Central memory CD4-positive, alpha-beta T cell (primary cell): Measurements from ENCODE around the gene CECR2.
"Not testable (repeated sequence)": the region's sequence is repeated elsewhere in the genome, so short reads cannot be mapped to it uniquely, and the experiment has no call there.

ENCODE experiments used
- DNase-seq: peaks from one replicate; pipeline ENCODE4 v3.0.0; 2022

The CECR2 gene

GRCh38 chr22:17471886-17472535 is 102.8 kb downstream of the CECR2 start:
- no peak for DNase-seq

DNA sequence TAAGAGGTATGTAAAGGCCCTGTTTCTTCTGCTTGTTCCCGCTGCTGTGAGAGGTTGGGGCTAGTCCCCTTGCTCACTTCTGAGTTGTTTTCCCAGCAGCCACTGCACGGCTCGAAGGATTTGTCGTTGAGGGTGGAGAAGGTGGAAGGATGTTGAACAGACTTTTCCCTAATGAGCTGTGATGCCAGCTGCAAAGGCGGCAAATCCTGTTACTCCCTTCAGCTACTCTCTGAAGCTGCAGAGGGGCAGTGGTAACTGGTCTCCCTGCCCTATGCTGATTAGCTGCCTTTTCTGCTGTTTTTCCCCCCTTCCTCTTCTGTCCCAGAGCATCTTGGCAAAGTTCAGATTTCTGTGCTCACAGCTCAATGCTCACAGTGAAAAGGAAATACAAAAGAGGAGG is 103.7 kb downstream of the CECR2 start:
- DNase-seq, result no peak

- DNase-seq, result no peak
Observed at GRCh38 chr22:17475318-17476230, 106.3 kb downstream of the CECR2 start.

DNA sequence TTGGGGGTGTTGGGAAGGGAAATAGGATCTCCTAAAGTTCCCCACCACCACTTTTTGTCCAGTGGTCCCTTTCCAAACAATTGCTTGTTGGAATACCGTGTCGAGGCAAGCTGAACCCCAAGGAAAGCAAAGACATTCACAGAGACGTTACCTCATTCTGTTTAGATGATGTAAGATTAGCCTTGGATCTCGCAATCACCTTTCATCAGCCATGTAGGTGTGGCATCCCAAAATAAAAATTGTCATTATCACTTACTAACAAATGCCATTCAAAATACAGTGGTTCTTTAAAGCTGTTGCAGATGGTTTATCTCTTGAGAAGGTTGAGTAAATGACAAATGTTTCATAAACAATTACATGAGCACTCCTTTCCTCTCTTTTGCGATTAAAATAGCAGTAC is 107.6 kb downstream of the CECR2 start:
- DNase-seq, result no peak

- DNase-seq, result no peak
Observed at GRCh38 chr22:17477391-17477833, 108.2 kb downstream of the CECR2 start.

GRCh38 chr22:17479135-17479534 is 109.9 kb downstream of the CECR2 start:
- no peak for DNase-seq

DNA sequence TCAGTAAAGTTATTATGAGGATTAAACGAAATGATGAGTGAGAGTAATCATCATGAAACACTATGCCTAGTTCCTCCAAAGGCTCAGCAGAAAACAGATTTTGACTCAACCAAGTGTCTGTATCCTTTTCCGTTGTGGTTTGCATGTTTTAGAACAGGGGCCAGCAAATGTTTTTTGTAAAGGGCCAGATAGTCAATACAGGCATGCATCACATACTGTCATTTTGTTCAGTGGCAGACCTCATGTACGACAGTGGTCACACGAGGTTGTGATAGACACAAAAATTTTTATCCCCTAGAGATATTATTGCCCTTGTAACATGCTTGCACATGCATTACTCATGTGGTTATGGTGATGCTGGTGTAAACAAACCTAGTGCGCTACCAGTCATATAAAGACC is 112.2 kb downstream of the CECR2 start:
- no peak for DNase-seq

DNA sequence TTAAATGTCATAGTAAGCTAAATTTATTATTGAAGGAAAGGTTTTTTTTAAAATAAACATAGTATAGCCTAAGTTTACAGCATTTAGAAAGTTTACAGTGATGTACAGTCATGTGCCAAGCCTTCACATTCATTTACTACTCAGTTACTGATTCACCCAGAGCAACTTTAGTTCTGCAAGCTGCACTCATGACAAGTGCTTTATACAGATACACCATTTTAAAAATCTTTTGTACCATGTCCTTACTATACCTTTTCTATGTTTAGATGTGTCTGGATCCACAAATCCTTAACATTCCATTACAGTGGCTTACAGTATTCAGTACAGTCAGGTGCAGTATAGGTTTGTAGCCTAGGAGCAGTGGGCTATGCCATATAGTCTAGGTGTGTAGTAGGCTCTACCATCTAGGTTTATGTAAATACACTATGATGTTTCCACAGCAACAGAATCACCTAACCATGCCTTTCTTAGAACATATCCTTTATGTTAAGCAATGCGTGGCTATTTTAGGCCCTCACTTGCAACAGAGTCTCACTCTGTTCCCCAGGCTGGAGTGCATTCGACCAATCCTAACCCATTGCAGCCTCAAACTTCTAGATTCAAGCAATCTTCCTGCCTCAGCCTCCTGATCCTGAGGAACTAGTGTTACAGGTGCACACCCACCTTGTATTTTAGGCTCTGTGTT is 114.6 kb downstream of the CECR2 start:
- DNase-seq, result no peak

GRCh38 chr22:17484608-17485007 is 115.3 kb downstream of the CECR2 start:
- no peak for DNase-seq

GRCh38 chr22:17486313-17486712 is 117.1 kb downstream of the CECR2 start:
- DNase-seq, result no peak

DNA sequence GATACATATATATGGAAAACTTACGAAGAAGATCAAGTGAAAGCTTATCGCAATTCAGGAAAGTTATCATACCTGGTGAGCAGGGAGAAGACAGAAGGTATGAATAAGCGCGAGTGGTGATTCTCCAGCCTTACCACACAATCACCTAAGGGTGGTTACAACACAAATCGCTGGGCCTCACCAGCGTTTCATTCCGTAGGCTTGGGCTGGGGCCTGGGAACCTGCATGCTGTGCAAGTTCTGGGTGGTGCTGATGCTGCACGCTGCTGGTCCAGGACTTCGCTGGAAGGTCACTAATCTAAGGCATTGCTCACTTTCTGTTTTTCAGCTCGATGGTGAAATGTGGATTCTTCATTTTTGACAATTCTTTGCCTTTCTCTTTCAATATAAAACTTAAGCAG is 117.5 kb downstream of the CECR2 start:
- no peak for DNase-seq

DNA sequence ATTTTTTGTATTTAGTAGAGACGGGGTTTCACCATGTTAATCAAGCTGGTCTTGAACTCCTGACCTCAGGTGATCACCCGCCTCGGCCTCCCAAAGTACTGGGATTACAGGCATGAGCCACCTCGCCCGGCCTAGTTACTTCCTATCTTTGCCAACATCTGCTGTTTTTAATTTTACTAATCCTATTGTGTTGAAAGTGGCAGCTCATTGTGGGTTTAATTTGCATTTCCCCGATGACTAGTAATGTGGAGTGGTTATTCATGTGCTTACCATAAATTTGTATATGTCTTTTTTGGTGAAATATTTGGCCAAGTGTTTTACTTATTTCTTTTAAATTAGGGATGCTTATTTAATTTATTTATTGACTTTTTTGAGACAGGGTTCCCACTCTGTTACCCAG is 119.8 kb downstream of the CECR2 start:
- DNase-seq, result no peak

DNA sequence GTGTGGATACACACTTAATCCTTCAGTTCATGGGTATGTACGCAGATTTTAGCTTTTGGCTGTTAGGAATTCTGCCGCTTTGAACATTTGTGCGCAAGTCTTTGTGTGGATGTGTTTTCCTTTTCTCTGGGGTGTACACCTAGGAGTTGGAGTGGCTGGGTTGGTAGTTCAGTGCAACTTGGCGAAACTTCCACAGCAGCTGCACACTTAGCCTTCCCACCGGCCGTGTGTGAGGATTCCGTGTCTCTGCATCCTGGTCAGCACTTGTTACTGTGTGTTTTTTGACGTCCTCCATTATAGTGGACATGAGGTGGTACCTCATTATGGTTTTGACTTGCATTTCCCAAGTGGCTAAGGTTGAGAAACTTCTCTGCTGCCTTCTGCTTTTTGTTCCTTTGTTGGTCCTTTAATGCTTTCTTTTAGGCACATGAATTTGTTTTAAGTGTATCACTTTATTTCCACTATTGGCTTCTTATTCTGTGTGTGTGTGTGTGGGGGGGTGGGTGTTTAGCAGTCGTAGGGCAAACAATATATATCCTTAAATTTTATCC is 121.9 kb downstream of the CECR2 start:
- DNase-seq, result no peak

DNA sequence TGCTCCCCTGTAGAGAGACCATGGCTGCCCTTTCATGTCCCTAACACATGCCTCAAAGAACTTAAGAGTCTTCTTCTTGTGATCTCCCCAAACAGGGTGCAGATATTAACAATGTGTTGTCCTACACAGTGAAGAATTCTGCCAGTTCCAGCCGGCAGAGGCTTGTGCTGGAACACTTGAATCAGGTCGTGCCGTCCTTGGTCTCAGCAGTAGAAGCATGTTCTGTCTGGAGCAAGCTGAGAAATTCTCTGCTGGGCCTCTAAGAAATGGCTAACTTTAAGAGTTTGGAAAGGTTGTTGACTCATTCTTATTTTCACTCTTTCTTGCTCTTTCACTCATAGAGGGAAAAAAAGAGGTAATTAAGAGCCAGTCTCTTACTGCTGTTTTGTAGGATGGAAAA is 123.0 kb downstream of the CECR2 start:
- no peak for DNase-seq

DNA sequence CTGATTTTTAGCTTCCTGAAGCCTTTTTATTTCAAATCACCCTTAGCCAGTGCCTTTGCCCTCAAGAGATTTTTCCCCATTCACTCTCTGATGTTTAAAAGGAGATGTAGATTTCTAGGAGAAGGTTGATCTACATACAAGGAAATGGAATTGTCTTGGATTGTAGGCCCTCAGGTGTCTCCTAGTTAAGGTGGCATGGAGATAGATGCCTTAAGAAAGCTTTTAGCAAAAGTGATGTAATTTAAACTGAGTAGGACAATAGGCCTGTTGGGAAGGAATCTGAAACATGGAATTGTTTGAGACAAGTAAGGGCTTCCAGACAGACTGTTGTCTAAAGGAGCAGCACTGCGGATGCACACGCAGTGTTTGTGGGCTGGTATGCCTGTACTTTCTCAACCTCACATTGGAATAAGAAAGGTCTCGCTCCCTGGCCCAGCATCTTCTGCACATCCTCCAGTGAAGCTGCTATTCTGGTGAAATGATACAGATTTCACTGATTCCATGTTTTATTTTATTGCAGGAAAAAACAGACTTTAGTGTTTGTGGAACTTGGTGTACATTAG is 124.2 kb downstream of the CECR2 start:
- no peak for DNase-seq

DNA sequence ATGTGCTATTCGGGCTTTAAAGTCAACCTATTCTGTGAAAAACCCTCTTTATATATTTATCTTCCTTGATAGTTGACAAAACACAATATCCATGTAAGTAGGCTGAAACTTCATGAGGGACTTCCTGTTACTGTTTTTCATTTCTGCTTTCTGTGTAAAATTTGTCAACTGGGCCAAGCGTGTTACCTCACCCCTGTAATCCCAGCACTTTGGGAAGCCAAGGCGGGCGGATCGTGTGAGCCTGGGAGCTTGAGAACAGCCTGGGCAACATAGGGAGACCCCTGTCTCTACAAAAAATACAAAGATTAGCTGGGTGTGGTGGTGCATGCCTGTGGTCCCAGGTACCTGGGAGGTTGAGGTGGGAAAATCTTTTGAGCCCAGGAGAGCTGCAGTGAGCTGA is 127.6 kb downstream of the CECR2 start:
- no peak for DNase-seq

GRCh38 chr22:17501679-17502285 is 132.5 kb downstream of the CECR2 start:
- DNase-seq, result peak; percentile 56

GRCh38 chr22:17508110-17508509 is 138.8 kb downstream of the CECR2 start:
- DNase-seq, result no peak

DNA sequence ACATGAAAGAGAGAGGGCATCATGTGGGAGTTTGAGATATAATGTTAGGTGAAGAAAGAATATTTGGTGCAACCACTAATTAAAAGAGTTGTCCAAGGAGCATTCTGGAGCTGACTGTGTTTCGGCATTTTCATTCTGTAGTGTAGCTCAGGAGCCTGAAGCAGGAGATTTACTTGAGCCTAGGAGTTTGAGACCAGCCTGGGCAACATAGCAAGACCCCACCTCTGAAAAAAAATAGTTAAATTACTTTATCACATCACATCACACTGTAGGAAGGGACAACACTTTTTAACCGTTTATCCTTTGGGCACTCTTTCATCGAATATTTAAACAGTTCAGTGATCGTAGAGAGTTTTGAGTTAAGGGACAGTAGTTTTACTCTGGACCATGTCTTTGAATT is 143.7 kb downstream of the CECR2 start:
- DNase-seq, result no peak

GRCh38 chr22:17513612-17514011 is 144.4 kb downstream of the CECR2 start:
- no peak for DNase-seq

- no peak for DNase-seq
Observed at GRCh38 chr22:17514084-17514483, 144.8 kb downstream of the CECR2 start.

DNA sequence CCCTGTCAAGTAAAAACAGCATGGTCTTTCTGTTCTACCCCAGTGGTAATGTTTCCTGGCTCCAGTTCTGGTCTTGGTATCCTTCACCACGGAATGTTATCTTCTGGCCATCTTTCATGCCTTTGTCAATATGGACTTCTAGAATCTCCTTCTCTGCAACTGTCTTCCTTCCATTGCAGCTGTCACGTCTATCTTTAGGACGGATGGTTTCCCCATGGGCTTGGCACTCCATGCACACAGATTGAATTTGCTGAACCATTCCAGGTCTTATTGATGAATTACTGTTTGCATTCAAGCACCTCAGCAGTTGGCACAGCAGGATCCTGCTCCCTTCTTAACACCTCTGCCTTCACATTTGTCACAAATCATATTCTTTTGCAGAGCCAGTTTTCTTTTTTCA is 149.1 kb downstream of the CECR2 start:
- DNase-seq, result no peak

GRCh38 chr22:17521971-17522370 is 152.7 kb downstream of the CECR2 start:
- DNase-seq, result not testable (repeated sequence)
